HG03045 (cell line): ENCODE data around the gene CNOT2.
A peak's percentile ranks its signal among the peaks of the same experiment; 100 is the strongest.

Experiments used
- ATAC-seq: cut with Tn5 transposase; IDR thresholded peaks from one replicate; pipeline ENCODE4 v1.9.1; 2021; ENCODE audit warnings: mild to moderate bottlenecking, moderate library complexity; ENCODE audit not compliant: unreplicated experiment

Gene CNOT2, protein sequence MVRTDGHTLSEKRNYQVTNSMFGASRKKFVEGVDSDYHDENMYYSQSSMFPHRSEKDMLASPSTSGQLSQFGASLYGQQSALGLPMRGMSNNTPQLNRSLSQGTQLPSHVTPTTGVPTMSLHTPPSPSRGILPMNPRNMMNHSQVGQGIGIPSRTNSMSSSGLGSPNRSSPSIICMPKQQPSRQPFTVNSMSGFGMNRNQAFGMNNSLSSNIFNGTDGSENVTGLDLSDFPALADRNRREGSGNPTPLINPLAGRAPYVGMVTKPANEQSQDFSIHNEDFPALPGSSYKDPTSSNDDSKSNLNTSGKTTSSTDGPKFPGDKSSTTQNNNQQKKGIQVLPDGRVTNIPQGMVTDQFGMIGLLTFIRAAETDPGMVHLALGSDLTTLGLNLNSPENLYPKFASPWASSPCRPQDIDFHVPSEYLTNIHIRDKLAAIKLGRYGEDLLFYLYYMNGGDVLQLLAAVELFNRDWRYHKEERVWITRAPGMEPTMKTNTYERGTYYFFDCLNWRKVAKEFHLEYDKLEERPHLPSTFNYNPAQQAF

DNA sequence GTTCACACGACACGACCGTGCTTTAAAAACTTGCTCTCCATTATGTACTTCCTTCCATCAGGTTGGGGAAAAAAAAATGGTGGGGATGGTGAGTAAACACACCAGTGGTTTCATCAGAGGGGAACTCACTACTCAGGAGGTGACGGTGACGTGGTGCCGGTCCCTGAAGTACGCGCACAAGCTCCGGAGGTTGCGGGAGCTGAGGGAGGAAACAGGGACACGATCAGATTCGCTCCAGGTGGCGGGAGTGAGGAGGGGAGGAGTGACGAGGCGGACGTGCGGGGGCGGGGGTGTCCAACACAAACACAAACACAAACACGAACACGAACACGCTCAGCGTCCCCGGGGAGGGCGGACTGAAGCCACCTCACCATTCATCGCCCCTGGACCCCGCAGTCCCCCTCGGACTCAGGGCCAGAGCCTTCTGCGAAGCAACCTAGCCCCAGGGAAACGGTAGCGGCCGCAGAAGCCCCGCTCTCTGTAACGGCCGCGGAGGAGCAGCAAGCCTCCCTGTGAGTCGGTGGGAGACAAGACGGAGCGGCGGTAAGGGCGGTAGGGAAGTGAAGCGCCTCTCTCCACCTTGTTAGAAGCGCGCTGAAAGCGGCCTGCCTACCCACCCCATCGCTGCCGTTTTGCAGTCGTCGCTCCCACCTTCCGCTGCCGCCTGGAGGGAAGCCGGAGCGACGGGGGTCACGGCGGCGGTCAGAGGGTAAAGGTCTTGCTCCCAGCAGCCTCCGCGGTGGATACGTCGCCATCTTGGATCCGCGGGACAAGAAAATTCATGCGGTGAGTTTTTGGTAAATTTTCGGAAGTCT lies at the start of gene CNOT2:
Gene CNOT2 (plus strand): TSS at position 739 of the 815 bp plus-strand sequence. CDS start 34,794 bp downstream, outside the sequence.
- ATAC-seq = peak; percentile 77

DNA sequence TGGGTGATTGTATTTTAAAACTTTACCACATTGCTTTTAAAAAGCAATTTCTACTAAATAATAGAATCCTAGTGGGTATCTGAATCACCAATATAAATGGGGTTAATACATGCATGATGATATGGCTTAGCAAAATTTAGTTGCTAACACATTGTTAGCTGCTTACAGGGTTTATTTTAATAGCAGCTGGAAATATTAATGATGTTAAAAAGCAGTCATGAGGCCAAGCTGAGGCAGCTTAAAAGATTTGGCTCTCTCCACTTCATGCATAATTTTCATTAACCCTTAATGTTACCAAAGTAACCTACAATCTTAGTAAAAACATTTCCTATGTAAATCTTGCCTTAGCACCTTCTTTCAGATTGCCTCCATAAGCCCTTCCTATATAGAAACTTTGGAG lies 49.2 kb upstream of the CNOT2 start:
- no peak for ATAC-seq

DNA sequence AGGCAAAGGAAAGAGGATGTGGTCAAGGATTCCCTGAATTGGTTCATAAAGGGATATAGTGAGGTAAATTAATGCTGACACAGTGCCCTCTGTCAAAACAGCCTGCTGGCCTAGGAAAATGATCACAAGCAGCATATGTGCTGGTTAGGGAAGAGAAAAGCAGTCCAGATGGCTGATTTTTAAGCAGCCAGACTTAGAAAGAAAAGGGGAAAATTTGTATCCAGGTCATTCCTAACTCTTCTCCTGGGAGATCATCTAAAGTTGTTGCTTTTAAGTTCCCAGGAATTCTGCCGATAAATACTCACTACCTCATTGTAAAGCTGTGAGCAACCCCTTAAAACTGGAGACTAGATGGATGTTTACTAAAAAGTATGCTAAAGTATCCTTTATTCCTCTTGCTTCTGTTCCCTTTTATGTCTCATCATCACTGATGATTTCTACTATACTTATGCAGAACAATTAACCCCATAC lies 46.4 kb upstream of the CNOT2 start:
- no peak for ATAC-seq

DNA sequence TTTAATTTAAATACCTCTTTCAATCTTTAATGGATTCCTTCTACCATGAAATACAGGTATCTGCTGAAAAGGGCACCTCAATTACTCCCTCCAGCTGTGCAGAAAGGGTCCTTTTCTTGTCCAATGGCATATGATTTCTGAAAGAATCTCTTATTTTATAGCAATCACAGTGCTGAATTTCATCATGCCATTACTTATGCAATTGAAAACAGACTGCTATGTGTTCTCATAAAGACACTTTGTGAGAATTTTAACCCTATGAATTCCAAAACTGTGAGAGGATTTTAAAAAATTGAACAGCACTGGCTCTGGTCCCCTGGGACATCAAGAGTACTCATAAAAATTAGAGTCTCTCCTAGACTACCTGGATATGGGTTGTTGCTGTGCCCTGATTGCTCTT lies 45.9 kb upstream of the CNOT2 start:
- no peak for ATAC-seq

DNA sequence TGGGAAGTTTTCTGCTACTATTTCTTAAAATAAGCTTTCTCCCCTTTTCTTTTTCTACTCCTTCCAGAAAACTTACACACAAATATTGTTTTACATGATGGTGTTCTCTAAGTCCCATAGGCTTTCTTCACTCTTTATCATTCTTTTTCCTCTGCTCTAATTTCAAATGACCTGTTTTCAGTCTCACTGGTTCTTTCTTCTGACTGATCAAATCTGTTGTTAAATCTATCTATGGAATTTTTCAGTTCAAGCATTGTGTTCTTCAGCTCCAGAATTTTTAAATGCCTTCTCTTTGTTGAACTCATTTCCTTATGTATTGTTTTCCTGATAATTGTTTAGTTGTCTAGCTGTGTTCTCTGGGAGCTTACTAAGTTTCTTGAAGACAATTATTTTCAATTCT lies 29.5 kb upstream of the CNOT2 start:
- ATAC-seq = no peak

DNA sequence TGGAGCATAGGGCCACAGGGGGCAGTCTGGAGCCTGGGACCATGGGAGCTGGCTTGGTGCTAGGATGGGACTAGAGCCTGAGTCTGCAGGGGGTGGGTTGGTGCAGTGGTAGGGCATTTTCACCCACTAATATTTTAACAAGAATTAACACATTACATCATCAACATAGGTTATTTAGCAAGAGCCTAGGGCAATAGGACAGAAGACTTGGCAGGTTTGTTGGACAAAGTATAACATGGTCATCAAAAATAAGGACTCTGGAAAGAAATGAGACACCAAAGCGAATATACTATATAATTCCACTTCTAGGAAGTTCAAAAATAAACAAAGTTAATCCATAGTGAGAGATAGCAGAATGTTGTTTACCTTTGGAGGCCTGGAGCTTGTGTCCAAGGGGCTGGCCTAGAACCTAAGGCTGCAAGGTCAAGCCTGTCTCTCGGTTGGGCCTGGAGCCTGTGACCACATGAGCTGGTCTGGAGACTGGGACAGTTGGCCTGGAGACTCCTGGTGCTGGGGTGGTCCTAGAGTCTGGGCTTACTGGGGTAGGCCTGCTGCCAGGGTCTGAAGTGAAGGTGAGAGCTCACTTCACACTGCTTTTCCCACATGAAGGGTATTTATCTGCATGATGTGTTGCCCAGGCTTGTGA lies 28.1 kb upstream of the CNOT2 start:
- no peak for ATAC-seq

DNA sequence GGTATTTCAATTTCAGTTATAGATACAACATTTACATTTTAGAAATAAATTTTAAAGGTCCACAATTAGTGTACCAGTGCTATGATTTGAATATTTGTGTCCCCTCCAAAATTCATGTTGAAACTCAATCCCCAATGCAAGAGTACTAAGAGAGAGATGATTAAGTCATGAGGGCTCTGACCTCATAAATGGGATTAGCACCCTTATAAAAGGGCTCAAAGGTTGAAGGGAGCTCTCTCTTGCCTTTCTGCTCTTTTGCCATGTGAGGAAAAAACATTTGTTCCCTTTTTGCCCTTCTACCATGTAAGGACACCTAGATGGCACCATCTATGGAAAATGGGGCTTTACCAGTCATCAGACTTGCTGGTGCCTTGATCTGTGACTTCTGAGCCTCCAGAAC lies 25.8 kb upstream of the CNOT2 start:
- no peak for ATAC-seq

DNA sequence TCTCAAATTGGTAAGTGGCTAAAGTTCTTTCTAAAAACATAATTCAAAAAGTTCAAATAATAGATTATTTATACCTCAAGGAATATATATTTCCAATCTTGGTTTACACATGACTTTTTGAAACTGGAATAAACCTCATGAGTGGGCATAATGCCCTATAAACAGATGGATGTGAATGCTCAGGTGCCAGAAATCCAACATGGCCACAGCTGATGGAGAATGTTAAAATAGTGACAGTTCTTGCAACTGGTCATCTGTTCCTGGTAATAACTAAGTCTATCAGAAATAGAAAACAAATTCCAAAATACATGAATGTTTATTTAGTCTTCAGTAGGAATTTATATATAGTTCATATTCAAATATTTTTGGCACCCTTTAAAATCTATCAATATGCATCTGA lies 21.6 kb upstream of the CNOT2 start:
- ATAC-seq = no peak

DNA sequence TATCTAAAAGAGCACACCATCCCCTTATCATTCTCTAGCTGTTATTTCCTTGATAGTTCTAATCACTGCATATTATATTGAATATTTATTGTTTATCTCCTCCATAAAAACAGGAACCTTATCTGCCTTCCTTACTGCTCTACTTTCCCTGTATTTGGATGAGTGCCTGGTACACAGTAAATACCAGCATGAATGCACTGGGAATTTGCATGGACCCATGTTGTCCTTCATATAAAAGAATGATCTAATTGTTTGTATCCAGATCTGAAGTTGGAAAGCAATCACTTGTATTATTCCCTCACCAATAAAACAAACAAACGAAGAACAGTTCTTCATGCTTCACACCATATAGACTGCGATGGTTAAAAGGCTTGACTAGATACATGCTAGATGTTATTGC lies 15.3 kb upstream of the CNOT2 start:
- no peak for ATAC-seq

DNA sequence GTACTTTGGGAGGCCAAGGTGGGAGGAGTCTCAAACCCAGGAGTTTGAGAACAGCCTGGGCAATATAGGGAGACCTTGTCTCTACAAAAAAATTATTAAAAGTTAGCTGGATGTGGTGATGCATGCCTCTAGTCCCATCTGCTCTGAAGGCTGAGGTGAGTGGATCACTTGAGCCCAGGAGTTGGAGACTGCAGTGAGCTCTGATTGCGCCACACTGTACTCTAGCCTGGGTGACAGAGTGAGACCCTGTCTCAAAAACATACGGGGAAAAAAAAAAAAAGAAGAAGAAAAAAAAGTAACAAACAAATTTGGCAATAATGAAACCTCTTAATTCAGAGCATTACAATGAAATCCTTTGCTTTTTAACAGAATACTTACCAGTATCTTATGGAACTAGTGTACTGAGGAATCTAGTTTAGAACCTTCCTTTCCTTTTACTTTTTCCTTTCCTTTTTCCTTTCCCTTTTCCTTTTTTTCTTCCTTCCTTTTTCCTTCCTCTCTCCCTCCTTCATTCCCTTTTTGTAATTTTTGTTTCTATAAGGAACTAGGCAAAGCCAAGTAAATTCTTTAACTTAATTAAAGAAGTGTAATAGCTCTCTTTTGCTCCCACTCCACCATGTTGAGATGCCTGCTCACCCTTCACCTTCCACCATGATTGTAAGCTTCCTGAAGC lies 12.2 kb upstream of the CNOT2 start:
- no peak for ATAC-seq

DNA sequence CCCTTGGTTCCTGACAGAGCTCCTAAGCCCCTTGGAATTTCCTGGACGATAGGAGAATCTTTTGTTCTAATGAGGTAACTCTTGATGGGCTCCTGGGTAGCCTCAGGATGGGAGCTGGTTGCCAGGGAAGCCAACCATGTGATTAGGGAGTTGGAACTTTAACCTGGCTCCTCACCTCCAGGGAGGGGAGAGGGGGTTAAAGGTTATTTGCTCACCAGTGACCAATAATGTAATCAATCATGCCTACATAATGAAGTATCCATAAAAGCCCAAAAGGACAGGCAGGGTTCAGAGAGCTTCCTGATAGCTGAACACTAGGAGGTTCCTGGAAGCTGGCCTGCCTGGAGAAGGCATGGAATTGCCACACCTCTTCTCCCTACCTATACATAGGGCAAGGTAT lies 6.2 kb upstream of the CNOT2 start:
- ATAC-seq = no peak

DNA sequence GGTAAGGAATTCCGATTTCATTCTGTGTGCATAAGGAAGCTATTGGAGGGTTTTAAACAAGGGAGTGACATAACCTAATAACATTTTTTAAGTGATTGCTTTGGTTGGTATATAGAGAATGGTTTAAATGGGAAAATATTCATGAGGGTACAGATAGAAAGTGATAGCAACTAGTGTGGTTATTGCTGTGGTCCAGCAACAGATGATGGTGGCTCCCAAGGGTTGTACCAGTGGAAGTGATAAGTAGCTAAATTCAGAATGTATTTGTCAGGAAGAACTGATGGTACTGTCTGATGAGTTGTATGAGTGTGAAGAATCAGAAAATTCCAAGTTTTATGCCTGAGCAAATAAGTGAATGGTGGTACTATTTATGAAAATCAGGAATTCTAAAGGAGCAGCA lies 2.6 kb upstream of the CNOT2 start:
- ATAC-seq = no peak

DNA sequence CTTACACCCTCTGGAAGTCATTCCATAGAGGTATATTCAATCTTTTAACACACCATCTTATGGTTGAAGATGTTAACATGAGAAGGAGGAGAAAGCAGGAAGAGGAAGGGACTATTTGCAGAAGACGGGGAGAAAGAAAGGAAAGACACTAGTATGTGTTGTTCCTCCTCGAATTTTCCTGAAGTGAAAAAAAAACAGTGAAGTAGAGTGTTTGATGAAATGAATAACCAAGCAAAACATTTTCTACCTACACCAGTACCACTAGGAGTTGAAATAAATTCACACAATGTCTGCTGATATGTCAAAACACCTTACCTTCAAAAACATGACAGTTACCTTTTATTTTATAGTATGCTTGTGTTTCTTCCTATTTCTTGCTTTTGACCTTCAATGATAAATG lies 1.4 kb upstream of the CNOT2 start:
- ATAC-seq = no peak

DNA sequence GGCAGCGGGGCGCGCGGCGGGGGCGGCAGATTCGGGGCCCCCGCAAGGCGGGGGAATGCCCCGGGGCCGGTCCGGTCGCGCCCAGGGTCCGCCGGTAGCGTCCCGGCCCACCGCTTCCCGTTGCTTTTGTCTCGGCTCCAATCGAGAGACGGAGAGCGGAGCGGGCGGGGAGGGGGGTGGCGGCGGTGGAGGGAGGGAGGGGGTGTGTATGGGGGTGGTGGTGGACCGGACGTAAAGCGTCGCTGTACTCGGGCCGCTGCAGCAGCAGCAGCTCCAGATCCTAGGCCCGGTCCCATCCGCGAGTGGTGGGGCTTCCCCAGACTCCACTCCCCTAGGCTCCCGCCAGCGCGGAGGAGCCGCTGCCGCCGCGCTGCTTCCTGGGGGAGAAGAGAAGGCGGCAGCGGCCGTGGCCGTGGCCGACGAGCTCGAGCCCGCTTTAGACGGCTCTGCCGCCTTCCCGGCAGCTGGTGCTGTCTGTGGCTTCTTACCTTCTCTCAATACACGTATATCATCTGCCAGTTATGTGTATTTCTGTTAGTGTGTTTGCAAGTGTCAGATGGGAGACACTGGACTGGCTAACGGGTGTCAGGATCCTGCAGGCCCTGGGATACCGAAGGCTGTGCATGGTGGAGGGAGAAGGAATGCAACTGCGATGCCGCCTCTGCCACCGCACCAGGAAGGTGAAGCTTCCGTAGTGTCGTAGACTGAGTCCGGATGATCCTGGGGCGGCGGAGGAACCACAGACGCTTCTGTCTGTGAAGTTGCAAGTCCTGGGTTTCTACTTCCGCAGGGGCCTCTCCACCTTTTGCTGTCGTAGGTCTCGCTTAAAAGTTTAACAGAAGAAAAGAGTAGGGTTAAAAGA lies 508 bp downstream of the CNOT2 start:
- ATAC-seq = peak; percentile 51

DNA sequence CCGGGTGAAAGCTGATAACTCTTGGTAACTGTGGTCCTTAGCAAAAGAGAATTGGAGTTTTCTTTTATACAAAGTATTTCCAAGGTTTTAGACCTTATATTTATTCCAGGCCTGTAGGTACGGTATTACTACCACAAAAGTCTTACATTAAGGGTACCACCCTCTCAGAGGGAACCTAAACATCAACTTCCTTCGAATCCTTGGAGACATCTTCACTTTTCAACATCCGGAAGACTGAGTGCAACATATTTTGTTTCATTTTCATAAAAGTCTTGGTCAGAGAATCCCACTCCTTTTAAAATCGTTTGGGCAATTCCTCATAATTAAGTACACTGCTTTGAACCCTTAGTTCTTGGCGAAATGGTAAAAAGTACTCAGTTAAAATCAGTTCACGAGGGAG lies 1.2 kb downstream of the CNOT2 start:
- no peak for ATAC-seq

DNA sequence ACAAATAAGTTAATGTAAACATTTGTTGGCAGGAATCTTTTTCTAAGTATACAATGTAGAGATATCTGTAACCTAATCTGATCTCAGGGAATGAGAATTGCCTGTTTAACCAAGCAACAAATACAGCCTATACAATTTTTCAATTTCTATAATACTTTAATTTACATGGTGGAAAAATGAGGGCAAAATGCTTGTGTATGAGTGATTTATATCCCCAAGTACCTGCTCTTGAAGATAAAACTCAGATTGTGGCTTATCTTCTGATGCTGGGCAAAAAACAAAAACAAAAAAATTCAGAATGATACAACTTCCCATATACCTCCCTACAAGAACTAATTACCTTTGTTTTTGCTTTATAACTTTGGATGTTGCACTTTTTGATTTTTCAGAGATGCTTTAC lies 2.2 kb downstream of the CNOT2 start:
- no peak for ATAC-seq

DNA sequence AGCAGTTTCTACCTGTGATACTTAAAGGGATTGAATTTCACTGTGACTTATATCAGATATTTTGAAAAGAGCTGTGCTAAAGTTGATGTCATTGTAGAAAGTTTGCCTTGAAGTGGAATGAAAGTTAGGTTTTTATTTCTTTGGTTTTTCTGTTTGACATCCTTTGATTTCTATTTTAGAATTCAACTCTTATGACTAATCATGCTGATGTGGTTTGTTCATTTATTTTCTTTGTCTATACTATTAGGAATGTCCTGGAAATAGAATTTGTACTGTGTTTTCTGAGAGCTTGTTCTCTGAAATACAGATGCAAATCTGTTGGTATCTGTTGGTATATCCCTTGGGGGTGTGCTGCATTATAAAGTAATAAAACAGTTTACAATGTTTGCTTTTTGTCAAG lies 3.3 kb downstream of the CNOT2 start:
- no peak for ATAC-seq

DNA sequence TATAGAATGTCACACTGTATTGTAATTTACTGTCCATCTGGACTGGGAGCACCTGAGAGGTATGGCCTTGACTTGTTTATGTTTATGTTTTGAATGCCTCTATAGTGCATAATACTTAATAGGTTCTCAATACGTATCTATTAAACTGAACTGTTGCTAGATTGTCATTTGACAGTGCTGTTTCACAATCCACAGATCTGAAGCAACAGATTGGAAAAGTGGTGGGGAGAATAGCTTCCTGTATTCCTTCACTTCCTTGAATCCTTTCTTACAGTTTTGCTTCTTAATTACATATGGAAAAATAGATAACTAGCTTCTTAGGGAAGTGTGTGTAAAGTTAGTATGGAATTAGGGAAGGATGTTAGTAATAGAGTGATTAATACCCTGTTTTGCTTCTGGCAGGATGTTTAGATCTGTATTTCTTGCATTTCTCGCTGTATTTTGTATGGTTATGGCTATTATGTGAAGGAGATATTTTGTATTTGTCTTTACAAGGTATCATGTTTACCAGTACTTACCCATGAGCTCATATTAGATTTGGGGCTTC lies 4.5 kb downstream of the CNOT2 start:
- ATAC-seq = no peak

DNA sequence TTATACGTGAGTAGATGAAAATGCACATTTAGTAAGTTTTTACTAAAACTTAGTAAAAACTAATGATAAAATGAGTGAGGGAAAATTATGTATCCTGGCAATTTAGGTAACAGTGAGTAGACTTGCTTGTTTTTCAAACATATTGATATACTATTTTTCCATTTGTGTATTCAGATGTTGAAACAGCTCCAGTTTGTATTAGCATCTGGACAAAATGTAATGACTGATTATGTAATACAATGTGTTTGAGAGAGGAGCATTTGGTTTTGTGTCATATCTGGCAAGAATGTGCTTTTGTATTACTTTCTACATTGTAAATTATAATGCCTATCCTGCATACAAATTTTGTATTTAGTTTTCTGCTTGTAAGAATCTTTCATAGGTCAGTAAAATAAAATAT lies 5.6 kb downstream of the CNOT2 start:
- ATAC-seq = no peak

DNA sequence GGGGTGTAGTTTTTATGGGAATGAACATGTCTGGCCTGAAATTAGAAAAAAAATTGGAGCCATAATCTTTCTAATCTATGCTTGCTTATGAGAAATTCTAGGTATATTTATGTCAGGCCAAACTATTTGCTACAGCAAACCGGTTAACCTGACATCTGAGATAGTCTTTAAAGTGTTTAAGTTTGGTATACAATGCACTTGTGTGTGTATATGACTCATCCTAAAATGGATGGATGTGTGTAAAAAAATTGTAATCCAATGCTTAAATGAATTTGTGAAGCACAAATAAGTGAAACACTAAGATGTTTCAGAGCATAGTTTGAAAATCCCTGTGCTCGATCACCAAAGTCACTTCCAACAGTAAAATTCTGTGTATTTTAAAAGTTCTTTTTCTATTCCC lies 6.7 kb downstream of the CNOT2 start:
- no peak for ATAC-seq
